HG03457 (cell line): ENCODE measurements around the gene PEX26.
"Not testable (repeated sequence)": the region's sequence is repeated elsewhere in the genome, so short reads cannot be mapped to it uniquely, and the experiment has no call there.

ENCODE experiments used
- ATAC-seq: cut with Tn5 transposase; IDR thresholded peaks from one replicate; pipeline ENCODE4 v1.9.1; 2021; ENCODE audit warnings: moderate number of reproducible peaks; ENCODE audit not compliant: unreplicated experiment

PEX26 gene

DNA sequence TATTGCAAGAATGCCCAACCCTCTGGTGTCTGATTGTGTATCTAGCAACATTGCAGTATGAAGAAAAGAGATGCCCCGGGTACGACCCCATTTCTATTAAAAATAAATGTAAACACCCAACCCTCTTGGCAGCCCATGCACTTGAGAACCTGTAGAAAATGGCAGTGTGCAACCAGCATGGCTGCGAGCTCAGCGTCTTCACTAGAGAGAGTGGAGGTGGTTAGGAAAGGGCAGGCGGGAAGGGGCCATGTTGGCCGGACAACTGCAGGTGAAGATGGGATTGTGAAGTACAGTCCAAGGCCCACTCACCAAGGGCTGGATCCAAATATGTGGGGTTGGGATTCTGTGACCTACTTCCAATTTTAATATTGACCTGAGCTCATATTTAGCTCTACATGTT is 15.9 kb downstream of the PEX26 start:
- no peak for ATAC-seq

DNA sequence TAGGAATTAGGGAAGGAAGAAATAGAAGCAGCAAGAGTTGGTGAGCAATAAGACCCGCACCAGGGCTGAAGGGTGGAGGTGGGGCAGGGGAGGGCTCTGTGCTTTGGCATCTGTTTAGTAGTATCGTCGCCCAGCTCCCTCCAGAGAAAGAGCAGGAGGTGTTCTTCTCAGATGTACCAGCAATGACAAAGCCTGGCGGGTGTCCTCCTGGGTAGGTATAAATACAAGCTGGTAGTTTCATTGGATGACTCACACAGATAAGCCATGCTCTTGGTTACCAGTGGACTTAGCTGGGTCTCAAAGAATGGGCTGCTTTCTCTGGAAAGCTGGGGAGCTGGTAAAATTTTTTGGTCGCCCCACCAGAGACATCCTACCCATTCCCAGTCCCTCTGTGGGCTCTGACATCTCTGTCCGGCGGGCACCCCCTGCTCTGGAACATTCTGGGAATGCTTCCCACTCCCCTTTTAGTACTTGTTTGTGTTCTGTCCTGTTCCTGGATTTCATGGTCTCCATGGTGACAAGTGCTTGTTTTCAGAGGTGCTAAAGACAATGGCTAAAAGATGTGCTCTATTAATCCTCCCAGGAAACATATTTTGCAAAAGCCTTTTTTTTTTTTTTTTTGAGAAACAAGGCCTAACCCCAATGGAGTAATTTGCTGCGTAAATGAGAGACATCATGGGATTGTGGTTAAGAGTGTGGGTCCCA is 17.5 kb downstream of the PEX26 start:
- no peak for ATAC-seq

DNA sequence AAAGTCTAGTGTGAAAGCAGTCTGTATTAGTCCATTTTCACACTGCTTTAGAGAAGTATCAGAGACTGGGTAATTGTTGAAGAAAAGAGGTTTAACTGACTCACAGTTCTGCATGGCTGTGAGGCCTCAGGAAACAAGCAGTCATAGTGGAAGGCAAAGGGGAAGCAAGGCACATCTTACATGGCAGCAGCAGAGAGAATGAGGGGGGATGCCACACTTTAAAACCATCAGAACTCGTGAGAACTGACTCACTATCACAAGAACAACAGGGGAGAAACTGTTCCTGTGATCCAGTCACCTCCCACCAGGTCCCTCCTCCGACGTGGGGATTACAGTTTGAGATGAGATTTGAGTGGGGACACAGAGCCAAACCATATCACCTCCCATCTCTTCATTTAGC is 19.0 kb downstream of the PEX26 start:
- ATAC-seq: no peak

DNA sequence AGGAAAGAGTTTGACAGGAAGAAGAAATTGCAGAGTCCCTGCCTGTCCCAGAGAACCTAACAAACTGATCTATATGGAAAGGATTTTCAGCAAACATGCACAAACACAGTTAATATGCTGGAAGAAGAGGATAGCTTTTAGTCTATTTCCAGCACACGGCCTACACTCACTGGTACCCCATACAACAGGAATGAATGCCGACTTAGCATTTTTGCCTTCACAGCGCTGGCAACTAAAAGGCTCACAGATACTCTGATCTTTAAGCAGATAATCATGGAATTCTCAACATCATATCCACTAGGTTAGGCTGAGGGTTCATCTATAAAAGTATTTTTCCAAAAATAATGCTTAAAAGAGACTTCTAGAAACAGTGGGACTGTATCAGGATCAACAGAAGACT is 23.0 kb downstream of the PEX26 start:
- ATAC-seq: no peak

DNA sequence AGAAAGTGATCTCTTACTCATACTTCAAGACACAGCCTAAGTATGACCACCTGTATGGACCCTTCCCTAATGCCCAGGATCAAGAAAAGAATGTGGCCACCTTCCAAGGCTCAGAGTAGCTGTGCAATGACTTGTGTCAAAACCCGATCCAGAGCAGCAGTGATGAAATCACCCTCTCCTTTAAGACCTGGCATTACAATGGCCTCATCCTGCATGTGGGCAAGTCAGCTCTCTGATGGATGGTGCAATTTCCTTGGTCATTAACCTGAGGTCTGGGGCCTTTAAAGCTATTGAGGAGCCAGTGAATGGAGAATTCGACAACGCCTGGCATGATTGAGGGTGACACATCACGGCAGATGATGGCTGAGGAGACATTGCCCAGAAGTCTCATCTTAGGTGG is 23.7 kb downstream of the PEX26 start:
- ATAC-seq: no peak

DNA sequence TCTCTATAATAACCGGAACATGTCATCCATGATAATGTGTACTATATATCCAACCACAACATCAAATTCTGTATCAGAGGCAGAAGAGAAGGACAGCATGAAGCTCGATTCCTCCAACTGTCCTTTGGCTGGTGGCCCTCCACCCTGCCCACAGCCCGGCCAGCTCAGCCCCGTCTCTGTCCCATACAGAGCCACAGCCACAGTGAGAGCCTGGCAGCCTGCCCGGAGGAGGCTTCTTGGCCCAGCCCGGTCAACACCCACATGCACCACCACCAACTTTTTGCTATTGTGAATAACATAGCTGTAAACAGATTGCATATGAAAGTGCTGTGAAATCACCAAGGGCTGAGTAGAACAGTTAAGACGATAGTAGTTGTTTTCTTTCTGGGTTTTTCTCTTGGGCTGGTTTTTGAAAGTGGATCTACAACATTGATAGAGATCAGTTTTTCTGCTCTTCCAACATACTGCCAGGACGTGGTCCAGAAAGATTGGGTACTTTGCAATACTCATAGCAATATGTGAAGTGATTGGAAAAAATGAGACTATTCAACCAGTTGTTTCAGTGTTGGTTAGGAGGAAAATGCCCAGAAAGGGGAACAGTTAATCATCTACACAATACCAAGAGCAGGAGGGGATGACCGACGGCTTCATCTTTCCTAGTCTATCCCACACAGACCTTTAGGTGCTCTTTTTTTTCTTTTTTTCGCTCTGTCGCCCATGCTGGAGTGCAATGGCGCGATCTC is 25.9 kb downstream of the PEX26 start:
- ATAC-seq: no peak

DNA sequence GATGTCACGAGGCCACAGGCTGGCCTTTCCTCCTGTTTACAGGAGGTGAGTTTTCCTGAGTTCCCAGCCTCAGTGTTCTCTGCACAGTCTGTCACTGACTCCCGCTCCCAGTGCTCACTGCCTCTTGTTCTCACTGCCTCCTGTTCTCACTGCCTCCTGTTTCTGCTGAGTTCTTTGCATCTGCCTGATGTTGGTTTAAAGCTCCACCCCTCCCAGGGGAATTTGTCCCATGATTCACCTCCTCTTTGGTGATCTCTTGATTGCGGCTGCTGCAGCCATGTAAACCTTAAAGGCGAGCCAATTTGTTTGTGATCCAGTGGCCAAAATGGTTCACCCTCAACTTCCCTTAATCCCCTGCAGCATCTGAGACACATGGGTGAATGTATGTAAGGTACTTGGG is 26.8 kb downstream of the PEX26 start:
- no peak for ATAC-seq

DNA sequence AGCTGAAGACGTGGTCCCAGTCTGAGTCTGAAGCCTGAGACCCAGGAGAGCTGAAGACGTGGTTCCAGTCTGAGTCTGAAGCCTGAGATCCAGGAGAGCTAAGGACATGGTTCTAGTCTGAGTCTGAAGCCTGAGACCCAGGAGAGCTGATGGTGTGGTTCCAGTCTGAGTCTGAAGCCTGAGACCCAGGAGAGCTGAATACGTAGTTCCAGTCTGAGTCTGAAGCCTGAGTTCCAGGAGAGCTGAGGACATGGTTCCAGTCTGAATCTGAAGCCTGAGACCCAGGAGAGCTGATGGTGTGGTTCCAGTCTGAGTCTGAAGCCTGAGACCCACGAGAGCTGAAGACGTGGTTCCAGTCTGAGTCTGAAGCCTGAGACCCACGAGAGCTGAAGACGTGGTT is 28.2 kb downstream of the PEX26 start:
- ATAC-seq: not testable (repeated sequence)

DNA sequence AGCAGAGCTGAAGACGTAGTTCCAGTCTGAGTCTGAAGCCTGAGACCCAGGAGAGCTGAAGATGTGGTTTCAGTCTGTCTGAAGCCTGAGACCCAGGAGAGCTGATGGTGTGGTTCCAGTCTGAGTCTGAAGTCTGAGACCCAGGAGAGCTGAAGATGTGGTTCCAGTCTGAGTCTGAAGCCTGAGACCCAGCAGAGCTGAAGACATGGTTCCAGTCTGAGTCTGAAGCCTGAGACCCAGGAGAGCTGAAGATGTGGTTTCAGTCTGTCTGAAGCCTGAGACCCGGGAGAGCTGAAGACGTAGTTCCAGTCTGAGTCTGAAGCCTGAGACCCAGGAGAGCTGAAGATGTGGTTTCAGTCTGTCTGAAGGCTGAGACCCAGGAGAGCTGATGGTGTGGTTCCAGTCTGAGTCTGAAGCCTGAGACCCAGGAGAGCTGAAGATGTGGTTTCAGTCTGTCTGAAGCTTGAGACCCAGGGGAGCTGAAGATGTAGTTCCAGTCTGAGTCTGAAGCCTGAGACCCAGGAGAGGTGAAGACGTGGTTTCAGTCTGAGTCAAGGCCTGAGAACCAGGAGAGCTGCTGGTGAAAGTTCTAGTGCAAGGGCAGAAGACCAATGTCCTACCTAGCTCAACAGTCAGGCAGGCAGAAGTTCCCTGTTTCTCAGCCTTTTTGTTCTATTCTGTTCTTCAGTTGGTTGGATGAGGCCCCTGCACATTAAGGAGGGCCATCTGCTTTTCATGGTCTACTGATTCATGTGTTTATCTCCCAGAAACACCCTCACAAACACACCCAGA is 29.0 kb downstream of the PEX26 start:
- not testable (repeated sequence) for ATAC-seq

DNA sequence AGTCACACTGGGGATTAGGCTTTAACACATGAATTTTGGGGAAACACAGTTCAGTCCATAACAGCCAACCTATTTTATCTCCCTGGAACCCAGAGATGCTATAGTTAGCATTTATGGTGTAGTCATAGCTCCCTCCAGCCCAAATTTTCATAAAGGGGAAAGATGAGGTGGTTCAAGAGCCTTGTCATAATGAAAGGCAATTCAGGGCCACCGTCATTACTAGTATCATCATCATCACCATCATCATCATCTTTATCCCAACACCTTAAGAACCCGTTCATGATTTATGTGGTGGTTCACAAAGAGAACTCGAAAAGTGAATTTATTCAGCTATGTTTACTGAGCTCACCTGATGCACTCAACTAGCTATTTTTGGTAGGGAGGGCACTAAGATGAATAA is 30.4 kb downstream of the PEX26 start:
- no peak for ATAC-seq

DNA sequence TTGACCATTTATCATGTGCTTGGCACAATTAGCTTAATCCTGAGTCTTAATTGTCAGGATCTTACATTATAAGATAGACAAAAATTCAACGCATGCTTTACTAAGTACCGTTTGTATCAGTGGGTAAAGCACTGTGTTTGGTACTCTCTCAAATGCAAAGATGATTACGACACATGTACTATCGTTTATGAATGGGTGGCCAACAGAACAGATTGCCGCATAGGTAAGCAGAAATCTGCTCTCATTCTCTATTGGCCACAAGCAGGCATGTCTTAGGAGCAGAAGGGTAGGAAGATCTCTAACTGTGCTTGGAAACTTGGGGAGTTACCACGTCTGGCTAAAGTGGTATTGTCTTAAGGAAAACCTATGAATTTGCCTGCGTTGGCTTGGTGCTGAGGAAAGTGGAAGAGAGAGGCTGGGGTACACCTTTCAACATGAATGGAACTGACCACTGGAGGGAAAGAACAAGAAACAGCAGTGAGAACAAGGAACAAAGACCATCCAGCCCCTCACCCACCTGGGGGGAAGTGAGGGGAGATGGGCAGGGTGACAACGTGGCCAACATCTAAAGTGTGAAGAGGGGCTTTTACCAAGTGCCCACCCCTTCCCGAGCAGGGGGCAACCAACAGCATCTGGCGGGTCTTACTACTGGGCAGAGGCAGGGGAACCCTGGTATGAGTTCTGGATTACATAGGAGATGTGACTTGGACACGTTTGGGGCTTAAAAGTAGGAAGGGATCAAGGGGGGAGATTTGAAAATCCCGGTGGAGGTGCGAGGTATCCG is 31.8 kb downstream of the PEX26 start:
- ATAC-seq: no peak

DNA sequence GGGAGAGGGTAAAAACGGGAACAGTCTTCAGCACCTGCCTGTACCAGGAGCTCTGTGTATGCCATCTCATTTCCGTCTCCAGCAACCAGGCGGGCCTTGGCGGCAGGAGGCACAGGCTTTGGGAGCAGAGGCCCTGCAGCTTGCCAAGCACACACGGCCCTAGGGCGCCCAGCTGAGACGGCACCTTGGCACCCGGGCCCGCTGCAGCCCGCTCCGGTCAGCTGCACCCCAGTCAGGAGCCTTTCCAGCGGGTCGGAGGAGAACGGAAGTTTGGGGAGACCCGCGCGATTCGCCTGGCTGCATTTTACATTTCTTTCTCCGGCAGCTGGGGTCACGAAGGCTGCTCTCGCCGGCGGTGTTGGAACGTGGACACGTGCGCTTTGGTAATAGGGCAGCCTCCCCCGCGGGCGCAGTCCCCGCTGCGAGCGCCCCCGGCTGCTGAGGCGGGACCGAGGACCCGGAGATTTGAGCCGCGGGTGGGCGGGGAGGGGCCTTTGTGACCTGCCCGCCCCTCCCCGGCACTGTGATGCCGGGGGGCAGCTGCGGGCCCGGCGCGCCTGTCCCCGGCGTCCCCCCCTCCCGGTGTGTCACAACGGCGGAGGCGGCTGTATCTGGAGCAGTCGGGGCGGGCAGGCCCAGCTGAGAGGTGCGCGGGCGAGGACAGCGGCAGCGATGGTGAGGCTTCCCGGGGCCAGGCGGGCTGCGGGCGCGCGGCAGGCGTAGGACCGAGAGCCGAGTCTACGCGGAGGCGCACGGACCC is 32.6 kb downstream of the PEX26 start, which contains the start of gene TUBA8:
TUBA8 (plus strand) TSS at position 616 of the 760 bp plus-strand sequence; CDS start at position 673, 57 bp downstream.
- ATAC-seq: no peak

DNA sequence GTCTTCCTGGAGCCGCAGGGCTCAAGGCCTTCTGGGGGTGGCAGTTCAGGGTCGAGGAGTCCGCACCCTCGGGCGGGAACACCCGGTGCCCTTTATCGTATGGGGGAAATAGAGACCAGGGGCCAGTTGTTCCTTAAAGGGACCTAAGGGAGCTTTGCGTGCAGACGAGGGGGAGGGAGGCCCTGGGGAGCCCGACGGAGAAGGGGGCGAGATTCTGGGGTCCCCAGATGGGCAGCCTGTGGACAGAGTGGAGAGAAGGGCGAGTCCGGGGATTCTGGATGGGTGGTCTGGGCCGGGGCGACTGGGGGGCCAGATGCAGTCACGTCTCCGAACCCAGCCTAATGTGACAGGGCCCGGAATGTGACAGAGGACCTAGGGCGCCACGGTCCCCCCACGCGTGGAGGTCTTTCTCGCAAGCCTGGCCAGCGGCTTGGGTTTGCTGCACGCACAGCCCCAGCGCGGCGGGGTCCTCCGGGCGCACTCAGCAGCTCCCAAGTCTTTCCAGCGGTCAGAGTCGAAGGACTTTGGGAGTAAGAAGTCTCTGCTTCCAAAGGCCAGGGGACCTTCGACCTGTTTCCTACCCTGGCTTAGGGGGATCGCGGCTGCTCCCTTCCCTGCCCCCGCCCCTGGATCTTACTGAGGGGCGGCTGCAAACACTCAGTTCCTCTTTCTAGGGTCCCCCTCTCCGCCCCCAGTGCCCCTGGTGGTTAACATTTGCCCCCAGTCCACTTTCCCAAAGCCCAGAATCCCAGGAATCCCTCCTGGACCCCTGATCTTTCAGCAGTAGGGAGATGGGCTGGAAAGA is 33.4 kb downstream of the PEX26 start:
- no peak for ATAC-seq

DNA sequence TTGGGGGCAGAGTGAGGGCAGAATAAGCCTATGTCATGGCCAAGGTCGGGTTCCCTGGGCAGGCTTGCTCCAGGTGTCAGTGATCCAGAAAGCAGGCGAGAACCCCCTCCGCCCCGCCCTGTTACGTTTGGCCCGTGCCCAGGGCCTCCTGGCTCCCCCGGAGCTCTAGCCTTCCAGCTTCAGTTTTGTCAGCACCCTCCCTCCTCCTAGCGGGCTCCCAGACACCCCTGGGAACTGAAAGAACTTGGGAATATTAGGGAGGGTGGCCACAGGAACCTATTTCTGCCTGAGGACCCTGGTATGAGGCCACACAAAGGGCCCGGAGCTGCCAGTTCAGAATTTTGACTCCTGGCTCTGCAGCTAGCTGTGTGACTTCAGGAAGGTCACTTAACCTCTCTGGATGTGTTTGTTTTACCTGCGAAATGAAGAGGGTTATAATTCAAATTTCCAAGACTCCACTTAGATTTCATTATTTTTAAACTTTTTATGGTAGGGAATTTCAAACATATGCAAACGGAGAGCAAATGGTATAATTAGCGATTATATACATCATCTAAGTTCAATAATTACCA is 34.1 kb downstream of the PEX26 start:
- ATAC-seq: no peak

DNA sequence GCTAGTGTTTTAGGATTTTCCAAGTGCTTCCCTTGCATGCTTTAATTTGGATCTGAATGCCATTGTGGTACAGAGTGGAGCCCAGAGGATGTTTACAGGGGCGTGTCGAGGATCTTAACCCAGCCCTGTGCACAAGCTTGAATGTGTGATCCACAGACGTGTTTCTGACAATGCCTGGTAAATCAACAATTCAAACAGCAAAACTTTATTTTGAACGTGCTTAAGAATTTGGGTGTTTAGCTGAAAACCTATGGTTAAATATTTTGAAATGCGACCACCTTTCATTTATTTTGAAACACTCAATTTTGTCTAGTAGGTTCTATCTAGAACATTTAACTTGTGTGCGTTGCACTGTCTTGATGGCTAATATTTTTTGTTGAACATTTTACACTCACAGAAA is 34.6 kb downstream of the PEX26 start:
- ATAC-seq: no peak

DNA sequence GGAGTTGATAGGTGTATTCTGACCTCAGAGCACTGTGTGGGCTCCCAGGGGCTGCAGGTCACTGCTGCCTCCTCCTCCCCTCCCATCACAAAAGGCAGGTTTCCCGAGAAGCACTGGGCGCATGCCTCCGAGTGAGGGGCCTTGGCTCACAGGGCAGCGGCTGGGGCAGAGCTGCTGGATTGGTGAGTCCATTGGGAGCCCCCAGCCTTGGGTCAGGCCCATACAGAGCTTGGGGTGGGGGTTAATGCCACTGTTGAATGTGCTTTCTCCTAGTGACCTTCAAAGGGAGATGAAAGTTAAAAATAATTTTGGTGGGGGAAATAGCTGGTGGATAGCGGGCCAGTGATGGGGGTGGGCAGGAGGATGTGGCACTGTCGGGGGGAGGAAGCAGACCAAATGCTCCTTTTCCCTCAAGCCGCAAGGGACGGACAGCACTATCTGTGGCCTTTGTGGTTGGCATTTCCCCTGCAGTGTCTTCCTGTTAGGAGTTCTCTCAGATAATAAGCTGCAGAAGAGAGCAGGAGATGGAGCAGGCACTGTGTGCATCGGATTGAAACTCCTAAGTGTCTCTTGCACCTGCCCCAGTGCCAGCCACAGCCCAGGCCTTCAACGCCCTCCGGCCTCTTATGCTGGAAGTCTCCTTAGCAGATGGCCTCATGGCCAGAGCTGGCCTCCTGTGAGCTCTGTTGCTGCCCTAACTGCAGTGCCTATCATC is 36.0 kb downstream of the PEX26 start:
- ATAC-seq: no peak

DNA sequence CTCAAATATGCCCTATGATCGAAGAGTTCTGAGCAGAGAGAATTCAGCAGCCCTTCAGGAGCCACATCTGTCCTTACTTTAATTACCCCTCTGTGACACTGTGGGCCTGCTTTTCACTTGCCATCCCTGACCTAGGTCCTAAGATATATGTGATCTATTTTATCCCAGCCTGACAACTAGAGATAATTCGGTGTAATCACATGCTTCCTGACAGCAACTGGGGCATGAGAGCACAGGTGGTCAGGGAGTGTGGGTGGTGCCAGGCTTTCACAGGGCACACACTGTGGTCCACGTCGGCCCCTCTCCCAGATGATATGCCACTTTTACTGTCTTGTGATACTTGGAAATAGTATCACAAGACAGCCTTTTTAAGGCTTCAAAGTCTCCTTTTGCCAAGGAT is 36.7 kb downstream of the PEX26 start:
- no peak for ATAC-seq

DNA sequence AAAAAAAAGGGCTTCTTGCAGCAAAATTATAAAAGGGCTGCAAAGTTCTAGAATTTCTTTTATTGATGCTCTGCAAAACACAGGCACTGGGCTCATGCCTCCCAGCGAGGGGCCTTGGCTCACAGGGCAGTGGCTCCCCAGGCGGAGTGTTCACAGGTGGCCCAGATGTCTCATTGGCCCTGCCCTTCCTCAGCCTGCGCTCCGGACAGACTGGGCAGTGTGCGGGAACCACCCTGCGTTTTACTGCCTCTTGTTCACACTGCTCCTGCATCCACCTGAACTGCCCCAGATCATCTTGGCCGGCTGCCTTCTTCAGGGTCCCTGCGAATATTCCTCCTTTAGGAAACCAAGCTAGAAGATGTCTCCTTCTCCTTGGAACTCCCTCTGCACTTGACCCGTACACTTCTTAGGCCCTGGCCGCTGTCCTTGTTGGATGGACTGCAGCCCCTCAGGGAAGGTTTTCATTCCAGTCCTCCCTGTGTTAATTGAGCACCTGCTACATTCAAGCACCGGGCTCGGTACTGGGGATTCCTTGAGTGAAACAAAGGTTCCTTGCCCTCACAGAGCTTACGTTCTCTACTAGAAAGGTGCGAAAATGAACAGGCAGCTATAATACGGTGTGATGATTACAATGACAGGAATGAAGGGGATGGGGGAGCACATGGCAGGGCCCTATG is 37.3 kb downstream of the PEX26 start:
- ATAC-seq: no peak
